GM12874 (cell line): ENCODE measurements around the gene KCNK13.

Experiments used
- TF ChIP-seq, protein P1 (sequence below): IDR thresholded peaks from 2 replicates; pipeline ENCODE4 v1.5.1; 2011; ENCODE audit warnings: low read depth, mild to moderate bottlenecking, control low read depth, low read length, moderate library complexity; ENCODE audit not compliant: insufficient read depth

KCNK13 gene

DNA sequence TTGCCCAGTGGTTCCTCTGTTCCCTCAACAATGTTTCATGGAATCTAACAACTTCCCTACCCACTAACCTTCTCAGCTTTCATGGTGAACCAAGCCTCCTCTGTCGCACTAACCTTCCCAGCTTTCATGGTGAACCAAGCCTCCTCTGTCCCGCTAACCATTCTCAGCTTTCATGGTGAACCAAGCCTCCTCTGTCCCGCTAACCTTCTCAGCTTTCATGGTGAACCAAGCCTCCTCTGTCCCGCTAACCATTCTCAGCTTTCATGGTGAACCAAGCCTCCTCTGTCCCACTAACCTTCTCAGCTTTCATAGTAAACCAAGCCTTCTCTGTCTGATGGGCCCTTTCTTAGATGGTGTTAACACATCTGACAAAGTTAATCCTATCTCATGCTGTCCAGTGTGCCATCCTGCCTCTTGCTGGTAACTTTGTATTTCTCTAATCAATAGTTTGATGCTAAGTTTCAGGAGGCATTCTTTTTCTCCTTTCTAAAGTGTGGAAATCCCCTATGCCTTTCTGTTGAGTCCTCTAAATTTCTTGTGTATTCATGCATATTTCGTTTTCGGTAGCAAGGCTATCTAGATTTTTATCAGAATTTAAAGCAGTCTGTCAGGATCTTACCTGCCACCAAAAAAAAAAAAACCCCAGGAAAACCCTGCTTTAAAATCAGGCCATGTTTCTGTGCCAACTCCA lies 26.8 kb upstream of the KCNK13 start:
- TF ChIP-seq, protein P1, sequence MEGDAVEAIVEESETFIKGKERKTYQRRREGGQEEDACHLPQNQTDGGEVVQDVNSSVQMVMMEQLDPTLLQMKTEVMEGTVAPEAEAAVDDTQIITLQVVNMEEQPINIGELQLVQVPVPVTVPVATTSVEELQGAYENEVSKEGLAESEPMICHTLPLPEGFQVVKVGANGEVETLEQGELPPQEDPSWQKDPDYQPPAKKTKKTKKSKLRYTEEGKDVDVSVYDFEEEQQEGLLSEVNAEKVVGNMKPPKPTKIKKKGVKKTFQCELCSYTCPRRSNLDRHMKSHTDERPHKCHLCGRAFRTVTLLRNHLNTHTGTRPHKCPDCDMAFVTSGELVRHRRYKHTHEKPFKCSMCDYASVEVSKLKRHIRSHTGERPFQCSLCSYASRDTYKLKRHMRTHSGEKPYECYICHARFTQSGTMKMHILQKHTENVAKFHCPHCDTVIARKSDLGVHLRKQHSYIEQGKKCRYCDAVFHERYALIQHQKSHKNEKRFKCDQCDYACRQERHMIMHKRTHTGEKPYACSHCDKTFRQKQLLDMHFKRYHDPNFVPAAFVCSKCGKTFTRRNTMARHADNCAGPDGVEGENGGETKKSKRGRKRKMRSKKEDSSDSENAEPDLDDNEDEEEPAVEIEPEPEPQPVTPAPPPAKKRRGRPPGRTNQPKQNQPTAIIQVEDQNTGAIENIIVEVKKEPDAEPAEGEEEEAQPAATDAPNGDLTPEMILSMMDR: no peak

DNA sequence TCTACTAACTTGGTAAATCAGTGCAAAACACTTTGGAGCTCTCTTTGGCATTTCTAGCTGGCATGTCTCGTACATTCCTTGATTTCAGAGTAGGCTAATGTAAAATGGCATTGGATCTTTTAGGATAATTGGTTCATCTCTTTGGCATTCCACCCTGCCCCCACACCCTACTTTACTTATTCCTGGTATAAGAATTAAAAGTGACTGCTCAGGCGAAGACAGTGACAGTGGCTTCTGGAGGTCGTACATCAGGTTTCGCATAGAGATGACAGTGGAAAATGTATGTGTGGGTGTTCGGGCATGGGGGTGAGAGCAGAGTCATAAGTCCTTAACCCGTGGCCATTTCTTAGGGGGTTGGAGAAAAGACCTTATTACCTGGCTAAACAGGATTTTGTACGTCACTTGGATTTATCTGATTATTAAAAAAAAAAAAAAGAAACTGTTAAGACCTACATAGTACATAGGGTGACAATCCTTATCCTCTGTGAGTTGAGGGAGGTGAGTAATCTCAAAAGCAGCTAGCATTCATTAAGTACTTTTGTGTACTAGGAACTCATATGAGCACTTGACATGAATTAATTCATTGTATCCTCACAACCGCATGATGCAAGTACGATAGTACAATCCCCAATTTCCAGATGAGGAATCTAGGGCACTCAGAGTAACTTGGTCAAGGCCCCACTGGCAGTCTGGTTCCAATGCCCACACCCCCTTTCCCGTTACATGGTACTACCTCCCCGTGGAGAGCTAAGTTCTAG lies 22.4 kb upstream of the KCNK13 start:
- TF ChIP-seq, protein P1: no peak

- TF ChIP-seq, protein P1: no peak
These were observed 21.4 kb upstream of the KCNK13 start for GRCh38 chr14:90040411-90040810.

DNA sequence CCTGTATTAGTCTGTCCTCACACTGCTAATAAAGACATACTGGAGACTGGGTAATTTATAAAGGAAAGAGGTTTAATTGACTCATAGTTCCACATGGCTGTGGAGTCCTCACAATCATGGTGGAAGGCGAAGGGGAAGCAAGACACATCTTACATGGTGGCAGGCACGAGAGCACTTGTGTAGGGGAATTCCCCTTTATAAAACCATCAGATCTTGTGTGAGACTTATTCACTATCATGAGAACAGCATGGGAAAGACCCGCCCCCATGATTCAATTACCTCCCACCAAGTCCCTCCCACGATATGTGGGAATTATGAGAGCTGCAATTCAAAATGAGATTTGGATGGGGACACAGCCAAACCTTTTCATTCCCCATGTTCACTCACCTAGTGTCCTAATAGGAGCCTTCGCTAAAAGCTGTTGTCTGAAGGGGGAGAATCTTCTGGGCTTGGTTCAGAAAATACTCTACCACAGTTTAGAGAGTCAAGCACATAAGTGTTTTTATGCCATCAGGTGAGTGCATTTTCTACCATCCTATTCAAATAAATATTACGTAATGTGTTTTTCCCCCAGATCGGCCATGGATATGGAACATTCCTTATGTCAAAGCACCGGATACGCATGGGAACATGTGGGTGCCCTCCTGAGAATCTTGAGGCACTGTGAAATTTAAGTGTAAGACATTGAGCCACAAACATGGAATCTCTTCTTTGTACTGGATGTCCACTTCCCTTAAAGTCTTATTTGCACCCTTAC lies 19.1 kb upstream of the KCNK13 start:
- TF ChIP-seq, protein P1: no peak

DNA sequence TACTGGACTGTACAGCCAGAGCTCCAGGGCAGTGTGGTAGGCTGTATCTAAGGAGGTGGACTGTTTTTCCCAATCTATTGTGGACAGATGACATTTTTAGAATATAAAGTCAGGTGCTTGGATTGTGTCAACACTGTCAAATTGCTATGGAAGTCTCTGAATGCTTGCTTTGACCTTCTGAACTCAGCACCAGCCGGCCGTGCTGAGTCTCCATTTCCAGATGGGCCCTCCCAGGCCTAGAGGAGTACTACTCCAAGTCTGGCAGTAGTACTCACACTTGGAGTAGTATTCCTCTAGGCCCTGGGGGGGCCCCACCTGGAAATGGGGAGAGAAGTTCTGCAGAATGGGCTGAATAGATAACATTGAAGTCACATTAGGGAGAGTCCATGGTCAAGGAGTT lies 16.2 kb upstream of the KCNK13 start:
- TF ChIP-seq, protein P1: no peak

- TF ChIP-seq, protein P1: no peak
These were observed 12.4 kb upstream of the KCNK13 start for GRCh38 chr14:90049390-90049789.

DNA sequence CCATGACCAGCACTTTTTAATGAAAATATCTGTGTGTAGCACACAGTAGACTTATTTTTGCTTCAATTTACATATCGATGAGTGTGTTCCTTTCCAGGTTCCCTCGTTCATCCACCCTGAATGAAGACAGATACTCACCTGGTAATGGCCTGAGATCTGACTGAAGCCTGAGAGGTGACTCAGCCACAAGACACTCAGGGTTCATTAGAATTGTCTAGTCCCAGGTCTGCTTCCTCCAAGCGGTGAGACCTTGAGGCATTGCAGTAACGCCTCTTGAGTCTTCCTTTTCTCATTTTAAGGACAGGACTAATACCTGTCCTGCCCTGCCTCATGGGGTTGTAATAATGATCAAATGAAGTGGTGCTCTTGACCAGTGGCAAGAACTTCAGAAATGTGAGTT lies 11.5 kb upstream of the KCNK13 start:
- TF ChIP-seq, protein P1: no peak
